Esophagus squamous epithelium (tissue), 5 donors: ENCODE measurements around the gene SREBF1. TPM values are rescaled to one million over a fixed set of nuclear protein-coding genes. Genes with fewer than 3 reads are reported as not detected.
A peak's percentile ranks its signal among the peaks of the same experiment; 100 is the strongest.

Experiments
- DNase-seq: peaks from one replicate; lab custom pipeline; 2025; lab: John Stamatoyannopoulos, UW
- H3K27ac ChIP-seq, 4 donors: fragments of 200-600 bp; sonication (generic); one replicate each; pipeline ENCODE4 v1.5.1; 2016 to 2019; ENCODE audit warnings: mild to moderate bottlenecking in 1 of 4
- H3K27me3 ChIP-seq, 4 donors: fragments of 200-600 bp; sonication (generic); 1 replicate in 3 of 4; 2 replicates in 1 of 4; pipeline versions ENCODE4 v1.5.1 to v1.6.0; 2017 to 2021; ENCODE audit warnings: antibody characterized with exemption in 1 of 4
- H3K36me3 ChIP-seq, 3 donors: fragments of 200-600 bp; sonication (generic); one replicate each; pipeline ENCODE4 v1.5.1; 2016 to 2019
- H3K4me1 ChIP-seq, 3 donors: fragments of 200-600 bp; sonication (generic); one replicate each; pipeline ENCODE4 v1.5.1; 2017 to 2019
- H3K4me3 ChIP-seq, 4 donors: fragments of 200-600 bp; sonication (generic); 1 replicate in 3 of 4; 2 replicates in 1 of 4; pipeline ENCODE4 v1.5.1; 2016 to 2019; ENCODE audit warnings: mild to moderate bottlenecking in 2 of 4, moderate library complexity in 1 of 4
- H3K9me3 ChIP-seq, 3 donors: fragments of 200-600 bp; sonication (generic); one replicate each; pipeline ENCODE4 v1.5.1; 2016 to 2019
- CTCF ChIP-seq, 6 experiments: fragments of 450-650 bp in 4 of 6; fragments of 200-600 bp in 2 of 6; sonication (generic) in 2 of 6; IDR thresholded peaks; one replicate each; pipeline ENCODE4 v1.5.1; 2016 to 2019; ENCODE audit warnings: antibody characterized with exemption in 6 of 6, mild to moderate bottlenecking in 4 of 6, moderate library complexity in 4 of 6
- POLR2A ChIP-seq, 4 donors: fragments of 450-650 bp; IDR thresholded peaks; one replicate each; pipeline ENCODE4 v1.6.1; 2017; ENCODE audit warnings: antibody characterized with exemption in 4 of 4, mild to moderate bottlenecking in 4 of 4, moderate library complexity in 3 of 4
- WGBS, 2 donors: methylation state at CpG; one replicate each; pipeline ENCODE4 v1.1.5; 2018; 5-methylcytosine and 5-hydroxymethylcytosine counted together
- intact Hi-C: fragments of 100-400 bp; cut with DNase I; formaldehyde crosslinking; loops from one replicate; pipeline ENCODE4 v1.15.0; 2022
- total RNA-seq, 4 donors: library from RNA; depleted of rRNA; stranded (reverse); fragments of >200 nt; gene quantifications; one replicate each; pipeline ENCODE4 v1.1.0, GENCODE V29; 2016
- donor health status: DM: yes; HTN: yes; CAD: no.

SREBF1 gene
- total RNA-seq, 4 donors from 2014 or later = 55.0 to 137 (median 108) TPM

- Histone ChIP-seq H3K9me3 (no peaks in the 10 kb centered on the region), H3K4me3 (no peak overlapping the region), H3K27ac (peak overlapping the region in 3 of 4 donors; percentile 49 to 96 (median 92)), H3K4me1 (peaks cover 68 to 96% (median 71%) of the 10 kb centered on the region in 3 donors), H3K36me3 (peaks cover 21 to 65% (median 41%) of the 10 kb centered on the region in 3 donors), H3K27me3 (no peaks in the 10 kb centered on the region)
- intact Hi-C loops = loop anchor here (10.0 kb wide), 1 partner anchor 216 kb away; the partner anchor contains the start of genes ATPAF2 and GID4
- DNase-seq = no peak
- no peak for TF ChIP-seq CTCF (IDR thresholded peaks at IDR 0.05)
- no peak for TF ChIP-seq POLR2A (IDR thresholded peaks at IDR 0.05)
- 96% methylated on average over 5 of the region's 12 CpGs; no CpG with 5 or more reads in 1 of the 2 donors for WGBS, 2 donors
Observed at GRCh38 chr17:17819111-17819510, 17.7 kb downstream of the SREBF1 start.

GRCh38 chr17:17818088-17818526, 18.7 kb downstream of the SREBF1 start:
- DNase-seq = no peak
- H3K36me3 ChIP-seq = peaks cover 26 to 76% (median 51%) of the 10 kb centered on the region in 3 donors
- intact Hi-C loops = loop anchor here (10.0 kb wide), 1 partner anchor 217 kb away; the partner anchor contains the start of genes ATPAF2 and GID4
- H3K27ac ChIP-seq = peak overlapping the region in 3 of 4 donors; percentile 49 to 96 (median 92)
- no peaks in the 10 kb centered on the region for H3K9me3 ChIP-seq
- peaks cover 64 to 98% (median 64%) of the 10 kb centered on the region in 3 donors for H3K4me1 ChIP-seq
- TF ChIP-seq POLR2A (IDR thresholded peaks at IDR 0.05) (no peak), CTCF (IDR thresholded peaks at IDR 0.05) (no peak)
- H3K4me3 ChIP-seq = no peak overlapping the region
- H3K27me3 ChIP-seq = no peaks in the 10 kb centered on the region
- 53 to 89% methylated on average over 3 to 7 of the region's 10 CpGs for WGBS, 2 donors

- Histone ChIP-seq H3K36me3 (peaks cover 29 to 81% (median 53%) of the 10 kb centered on the region in 3 donors), H3K4me1 (peaks cover 59 to 98% (median 62%) of the 10 kb centered on the region in 3 donors)
- no peak for DNase-seq
Observed at GRCh38 chr17:17817552-17817947, 19.2 kb downstream of the SREBF1 start.

GRCh38 chr17:17816831-17817551, 19.8 kb downstream of the SREBF1 start:
- Histone ChIP-seq H3K27me3 (no peaks in the 10 kb centered on the region), H3K4me3 (no peak overlapping the region), H3K4me1 (peaks cover 53 to 98% (median 62%) of the 10 kb centered on the region in 3 donors), H3K27ac (peak overlapping the region in 2 of 4 donors; percentile 92 to 96), H3K9me3 (no peaks in the 10 kb centered on the region), H3K36me3 (peaks cover 29 to 84% (median 53%) of the 10 kb centered on the region in 3 donors)
- 87 to 100% methylated on average over 1 to 9 of the region's 24 CpGs for WGBS, 2 donors
- intact Hi-C loops = loop anchor here (10.0 kb wide), 1 partner anchor 218 kb away; the partner anchor contains the start of genes ATPAF2 and GID4
- no peak for DNase-seq
- TF ChIP-seq POLR2A (IDR thresholded peaks at IDR 0.05) = peak in 1 of 4 donors; percentile 5
- TF ChIP-seq CTCF (IDR thresholded peaks at IDR 0.05) = no peak

More at GRCh38 chr17:17817552-17817947, 19.2 kb downstream of the SREBF1 start:
- Histone ChIP-seq H3K4me3 (no peak overlapping the region), H3K27me3 (no peaks in the 10 kb centered on the region), H3K27ac (peak overlapping the region in 2 of 4 donors; percentile 92 to 96), H3K9me3 (no peaks in the 10 kb centered on the region)
- TF ChIP-seq CTCF (IDR thresholded peaks at IDR 0.05) (no peak), POLR2A (IDR thresholded peaks at IDR 0.05) (peak in 1 of 4 donors; percentile 3)
- WGBS, 2 donors = 84 to 100% methylated on average over 2 to 8 of the region's 10 CpGs
- intact Hi-C loops = loop anchor here (10.0 kb wide), 1 partner anchor 217 kb away; the partner anchor contains the start of genes ATPAF2 and GID4
